Endothelial cell of umbilical vein (primary cell): ENCODE measurements around the gene ULK4.

Experiments
- POLR2A ChIP-seq: IDR thresholded peaks from 2 replicates; pipeline ENCODE4 v1.6.1; 2012; ENCODE audit warnings: low read depth, mild to moderate bottlenecking, control low read depth, low read length
- TF ChIP-seq, protein P1 (sequence below), 2 donors: IDR thresholded peaks; 1 replicate in 1 of 2; 2 replicates in 1 of 2; pipeline ENCODE4 v1.5.1; 2011; ENCODE audit warnings: low read length in 2 of 2, mild to moderate bottlenecking in 2 of 2, moderate library complexity in 2 of 2, control low read depth in 1 of 2, inconsistent platforms in 1 of 2, low read depth in 1 of 2; ENCODE audit not compliant: insufficient read depth in 1 of 2; ENCODE audit errors: extremely low read depth in 1 of 2

GRCh38 chr3:41578798-41579197, 383.1 kb downstream of the ULK4 start:
- TF ChIP-seq, protein P1, sequence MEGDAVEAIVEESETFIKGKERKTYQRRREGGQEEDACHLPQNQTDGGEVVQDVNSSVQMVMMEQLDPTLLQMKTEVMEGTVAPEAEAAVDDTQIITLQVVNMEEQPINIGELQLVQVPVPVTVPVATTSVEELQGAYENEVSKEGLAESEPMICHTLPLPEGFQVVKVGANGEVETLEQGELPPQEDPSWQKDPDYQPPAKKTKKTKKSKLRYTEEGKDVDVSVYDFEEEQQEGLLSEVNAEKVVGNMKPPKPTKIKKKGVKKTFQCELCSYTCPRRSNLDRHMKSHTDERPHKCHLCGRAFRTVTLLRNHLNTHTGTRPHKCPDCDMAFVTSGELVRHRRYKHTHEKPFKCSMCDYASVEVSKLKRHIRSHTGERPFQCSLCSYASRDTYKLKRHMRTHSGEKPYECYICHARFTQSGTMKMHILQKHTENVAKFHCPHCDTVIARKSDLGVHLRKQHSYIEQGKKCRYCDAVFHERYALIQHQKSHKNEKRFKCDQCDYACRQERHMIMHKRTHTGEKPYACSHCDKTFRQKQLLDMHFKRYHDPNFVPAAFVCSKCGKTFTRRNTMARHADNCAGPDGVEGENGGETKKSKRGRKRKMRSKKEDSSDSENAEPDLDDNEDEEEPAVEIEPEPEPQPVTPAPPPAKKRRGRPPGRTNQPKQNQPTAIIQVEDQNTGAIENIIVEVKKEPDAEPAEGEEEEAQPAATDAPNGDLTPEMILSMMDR (IDR thresholded peaks at IDR 0.05; ENCODE audit: extremely low read depth in 1 of 2, insufficient read depth in 1 of 2, low read depth in 1 of 2, low read length in 2 of 2): no peak
- TF ChIP-seq POLR2A: no peak
